ENCODE data around the gene RIT2.

RIT2 gene

DNA sequence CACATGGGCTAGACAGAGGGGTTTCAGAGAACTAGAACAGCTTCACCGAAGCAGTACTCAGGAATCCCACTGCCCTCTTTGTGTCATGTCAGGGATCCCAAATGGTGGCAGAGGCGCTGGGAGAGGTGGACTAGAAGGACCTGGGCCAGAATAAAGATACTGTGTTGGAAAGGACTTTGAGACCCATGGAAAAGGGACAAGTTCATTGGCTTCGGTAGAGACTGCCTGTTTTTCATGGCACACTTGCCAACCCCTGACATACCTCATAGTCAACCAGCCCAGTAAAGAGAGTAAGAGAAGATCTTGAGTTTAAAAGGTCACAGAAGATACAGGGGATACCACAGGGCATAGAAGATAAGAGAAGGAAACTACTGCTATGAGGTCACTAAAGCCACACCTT lies 381.0 kb downstream of the RIT2 start:
- DNase-seq (ENCODE audit: low spot score in 2 of 2) = no peak
- H3K27me3 ChIP-seq (ENCODE audit: low read depth) = no peaks in the 10 kb centered on the region
- H3K9me3 ChIP-seq = no peaks in the 10 kb centered on the region
- H3K4me1 ChIP-seq = peaks cover 19% of the 10 kb centered on the region
- no peaks in the 10 kb centered on the region for H3K36me3 ChIP-seq (replicated peaks)
- H3K4me3 ChIP-seq = no peak overlapping the region
- in situ Hi-C loops (cut with MboI; ENCODE audit: low sequenced_read_pairs) = no loop called here

DNA sequence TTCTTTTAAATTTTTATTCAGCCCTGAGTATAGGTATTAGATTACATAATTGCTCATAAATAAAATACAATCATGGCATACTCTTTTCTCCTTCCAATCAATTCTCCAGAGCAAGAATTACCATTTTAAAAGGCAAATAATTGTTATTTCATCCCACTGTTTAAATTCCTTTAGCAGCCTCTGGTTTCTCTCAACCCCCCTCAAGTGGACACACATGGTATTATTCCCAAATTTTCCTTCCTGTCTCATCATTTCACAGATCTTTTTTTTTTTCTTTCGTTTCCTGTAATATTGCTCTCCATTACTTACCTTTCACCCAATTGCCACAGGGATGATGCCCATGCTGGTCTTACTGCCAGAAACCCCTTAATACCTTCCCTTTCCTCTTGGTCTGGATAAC lies 385.2 kb downstream of the RIT2 start:
- Histone ChIP-seq H3K4me3 (no peak overlapping the region), H3K9me3 (no peaks in the 10 kb centered on the region), H3K27me3 (ENCODE audit: low read depth) (no peaks in the 10 kb centered on the region), H3K36me3 (replicated peaks) (no peaks in the 10 kb centered on the region), H3K4me1 (peaks cover 7% of the 10 kb centered on the region)
- peak in 1 of 2 experiments; percentile 20 for DNase-seq (ENCODE audit: low spot score in 2 of 2)
- in situ Hi-C loops (cut with MboI; ENCODE audit: low sequenced_read_pairs) = no loop called here

DNA sequence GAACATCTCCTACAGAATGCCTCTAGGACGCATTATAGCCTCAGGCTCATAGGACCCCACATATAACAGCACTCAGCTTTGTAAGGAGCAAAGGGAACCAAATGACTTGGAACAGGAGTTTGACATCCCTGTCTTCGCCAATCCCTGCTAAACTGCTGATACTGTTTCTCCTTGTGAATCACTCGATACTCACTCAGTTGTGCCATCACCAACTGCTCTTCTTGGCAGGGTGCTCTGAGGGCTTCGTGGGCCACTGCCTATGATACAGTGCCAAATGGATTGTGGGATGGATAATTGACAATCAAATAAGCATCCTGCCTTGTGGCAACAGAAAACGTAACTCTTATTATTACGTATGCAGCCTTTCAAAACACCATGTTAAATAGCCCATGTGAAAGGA lies 396.3 kb downstream of the RIT2 start:
- no peak for DNase-seq (ENCODE audit: low spot score in 2 of 2)
- H3K4me3 ChIP-seq = no peak overlapping the region
- no peaks in the 10 kb centered on the region for H3K27me3 ChIP-seq (ENCODE audit: low read depth)
- no peaks in the 10 kb centered on the region for H3K4me1 ChIP-seq
- H3K9me3 ChIP-seq = no peaks in the 10 kb centered on the region
- H3K36me3 ChIP-seq (replicated peaks) = no peaks in the 10 kb centered on the region
- in situ Hi-C loops (cut with MboI; ENCODE audit: low sequenced_read_pairs) = no loop called here

DNA sequence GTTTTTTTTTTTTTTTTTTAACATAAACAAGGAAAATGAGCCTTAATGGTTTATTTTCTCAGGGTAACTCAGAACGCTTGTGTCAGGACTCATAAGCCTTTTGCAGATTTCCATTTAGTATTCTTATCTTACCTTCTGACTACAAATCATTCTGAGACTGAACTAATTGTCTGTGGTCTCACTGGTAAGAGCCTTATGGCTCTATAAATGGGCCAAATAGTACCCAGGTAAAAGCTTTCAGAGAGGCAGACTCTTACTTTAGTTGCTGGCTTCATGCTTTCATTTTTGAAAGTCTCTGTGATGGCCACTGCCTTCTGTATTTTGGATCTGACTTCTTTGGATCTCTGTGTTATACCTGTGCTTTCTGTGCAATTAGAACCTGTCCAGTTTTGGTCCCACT lies 403.4 kb downstream of the RIT2 start:
- H3K36me3 ChIP-seq (replicated peaks) = no peaks in the 10 kb centered on the region
- DNase-seq (ENCODE audit: low spot score in 2 of 2) = no peak
- no peaks in the 10 kb centered on the region for H3K27me3 ChIP-seq (ENCODE audit: low read depth)
- H3K4me3 ChIP-seq = no peak overlapping the region
- no peaks in the 10 kb centered on the region for H3K4me1 ChIP-seq
- in situ Hi-C loops (cut with MboI; ENCODE audit: low sequenced_read_pairs) = no loop called here
- no peaks in the 10 kb centered on the region for H3K9me3 ChIP-seq

DNA sequence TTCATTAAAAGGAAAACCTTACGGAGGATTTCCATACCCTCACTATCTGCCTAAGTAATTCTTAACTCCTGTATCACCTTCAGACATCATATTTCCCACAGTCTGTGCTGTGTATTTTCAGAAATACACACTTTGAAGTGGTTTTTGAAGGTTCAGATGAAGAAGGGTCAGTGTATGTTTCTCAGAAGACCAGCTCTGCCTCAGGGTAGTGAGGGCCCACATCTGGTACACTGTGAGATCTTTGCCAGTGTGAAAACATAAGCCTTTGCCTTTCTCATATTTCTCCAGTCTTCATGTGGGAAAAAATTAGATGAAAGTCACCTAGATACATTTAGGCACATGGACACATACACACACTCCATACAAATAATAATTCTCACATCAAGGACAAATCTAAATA lies 408.4 kb downstream of the RIT2 start:
- Histone ChIP-seq H3K36me3 (replicated peaks) (no peaks in the 10 kb centered on the region), H3K27me3 (ENCODE audit: low read depth) (no peaks in the 10 kb centered on the region), H3K9me3 (no peaks in the 10 kb centered on the region), H3K4me1 (no peaks in the 10 kb centered on the region), H3K4me3 (no peak overlapping the region)
- in situ Hi-C loops (cut with MboI; ENCODE audit: low sequenced_read_pairs) = no loop called here
- no peak for DNase-seq (ENCODE audit: low spot score in 2 of 2)

DNA sequence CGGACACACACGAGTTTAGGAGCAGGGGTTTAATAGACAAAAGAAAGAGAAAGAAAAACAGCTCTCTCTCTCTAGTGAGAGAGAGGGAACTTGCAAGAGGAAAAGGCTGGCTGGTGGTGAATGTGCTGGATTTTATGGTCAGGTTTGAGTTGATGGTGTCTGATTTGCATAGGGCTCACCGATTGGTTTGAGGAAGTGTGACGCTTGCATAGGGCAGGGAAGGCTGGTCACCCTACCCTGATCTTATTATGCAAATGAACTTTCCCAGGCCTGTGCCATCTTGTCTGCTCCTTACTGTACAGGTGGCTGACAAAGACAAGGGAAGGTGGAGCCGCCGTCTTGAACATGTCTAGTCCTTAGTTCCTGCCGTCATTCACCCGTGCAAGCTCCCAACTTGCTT lies 408.9 kb downstream of the RIT2 start:
- no peak overlapping the region for H3K4me3 ChIP-seq
- peak; percentile 6 to 32 for DNase-seq (ENCODE audit: low spot score in 2 of 2)
- in situ Hi-C loops (cut with MboI; ENCODE audit: low sequenced_read_pairs) = no loop called here
- H3K9me3 ChIP-seq = no peaks in the 10 kb centered on the region
- H3K4me1 ChIP-seq = no peaks in the 10 kb centered on the region
- H3K36me3 ChIP-seq (replicated peaks) = no peaks in the 10 kb centered on the region
- H3K27me3 ChIP-seq (ENCODE audit: low read depth) = no peaks in the 10 kb centered on the region

DNA sequence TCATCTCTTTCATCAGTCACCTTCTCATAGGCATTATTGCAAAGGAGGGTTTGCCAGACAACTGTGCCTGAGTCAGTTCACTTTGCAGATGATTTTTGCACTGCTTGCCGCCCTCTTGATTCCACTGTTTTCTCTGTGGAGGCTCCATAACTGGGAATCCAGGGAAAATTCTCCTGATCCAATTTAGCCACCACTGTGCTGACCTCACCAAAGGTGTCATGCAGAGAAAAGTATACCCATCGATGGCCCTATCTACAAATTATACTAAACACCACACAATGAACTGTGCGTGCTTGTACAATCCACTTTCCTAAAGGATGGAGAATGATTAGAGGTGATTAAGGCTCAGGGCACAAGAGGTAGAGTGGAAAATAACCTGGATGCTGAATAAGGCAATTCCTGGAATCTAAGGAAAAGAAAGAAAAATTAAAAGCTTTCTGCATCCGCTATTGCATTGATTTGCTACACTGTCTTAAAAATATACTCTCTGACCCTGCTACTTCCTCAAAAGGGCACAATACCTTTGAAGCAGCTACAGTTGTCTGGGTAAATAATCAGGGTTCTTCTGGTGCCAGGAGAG lies 409.4 kb downstream of the RIT2 start:
- H3K9me3 ChIP-seq = no peaks in the 10 kb centered on the region
- no peak for DNase-seq (ENCODE audit: low spot score in 2 of 2)
- H3K36me3 ChIP-seq (replicated peaks) = no peaks in the 10 kb centered on the region
- no peaks in the 10 kb centered on the region for H3K4me1 ChIP-seq
- in situ Hi-C loops (cut with MboI; ENCODE audit: low sequenced_read_pairs) = no loop called here
- H3K27me3 ChIP-seq (ENCODE audit: low read depth) = no peaks in the 10 kb centered on the region
- no peak overlapping the region for H3K4me3 ChIP-seq
